HCT116 (cell line): ENCODE measurements around the gene IL17RD. TPM values are rescaled to one million over a fixed set of nuclear protein-coding genes. Genes with fewer than 3 reads are reported as not detected.

Experiments
- ATAC-seq: fragments of 200-7000 bp; cut with Tn5 transposase; 2 replicates; pipeline ENCODE4 v1.9.1; 2020; ENCODE audit warnings: mild to moderate bottlenecking, moderate library complexity
- BruUV-seq: library from RNA; stranded (reverse); fragments of 400-500 nt; replicated peaks from 2 replicates; lab custom pipeline; 2021; lab: Mats Ljungman, UMichigan
- CTCF ChIA-PET: fragments of 300-600 bp; sonication (Branson Sonifier 250); formaldehyde crosslinking; loops from one replicate; lab custom pipeline; 2021; ENCODE audit warnings: antibody characterized with exemption; lab: Charles Lee
- POLR2A ChIA-PET: fragments of 300-600, 350-600 bp; sonication (Branson Sonifier 250); formaldehyde crosslinking; loops from one replicate; lab custom pipeline; 2021; ENCODE audit warnings: antibody characterized with exemption; lab: Charles Lee
- RAD21 ChIA-PET, 2 experiments: fragments of 300-600 bp; sonication (Branson Sonifier 250); formaldehyde crosslinking; loops; one replicate each; lab custom pipeline; 2023; ENCODE audit warnings: low total read pairs in 2 of 2; ENCODE audit not compliant: uncharacterized antibody in 2 of 2, unreplicated experiment in 2 of 2, low non-redundant PET in 1 of 2; lab: Charles Lee
- DNase-seq: peaks from one replicate; pipeline ENCODE4 v3.0.0-alpha.2; 2010; ENCODE audit warnings: low read depth, low spot score
- H2AFZ ChIP-seq: fragments of 200-600 bp; shearing (Covaris generic), sonication (generic); 2 replicates; pipeline ENCODE4 v1.6.1; 2017; ENCODE audit warnings: low read depth, mixed run types, mixed read lengths, antibody characterized with exemption, low read length; ENCODE audit not compliant: poor library complexity, severe bottlenecking
- H3K27ac ChIP-seq: 2 replicates; pipeline ENCODE4 v1.5.1; 2012; ENCODE audit warnings: low read depth, low read length
- H3K27me3 ChIP-seq: fragments of 200-600 bp; sonication (generic); 2 replicates; pipeline ENCODE4 v1.6.1; 2016; ENCODE audit warnings: mixed run types, low read length, mixed read lengths; ENCODE audit not compliant: insufficient read depth
- H3K36me3 ChIP-seq, 2 experiments: fragments of 200-500 bp in 1 of 2; fragments of 200-600 bp in 1 of 2; sonication (Bioruptor generic) in 1 of 2; sonication (generic) in 1 of 2; 2 replicates each; pipeline versions ENCODE4 v1.5.1 to v1.6.1; 2014 to 2016; ENCODE audit warnings: low read length in 2 of 2, inconsistent platforms in 1 of 2, mixed read lengths in 1 of 2, mixed run types in 1 of 2; ENCODE audit not compliant: insufficient read depth in 2 of 2, control insufficient read depth in 1 of 2
- H3K4me1 ChIP-seq, 2 experiments: fragments of 200-600 bp in 1 of 2; sonication (generic) in 1 of 2; 2 replicates each; pipeline versions ENCODE4 v1.5.1 to v1.6.1; 2012 to 2017; ENCODE audit warnings: low read length in 2 of 2, inconsistent platforms in 1 of 2, mild to moderate bottlenecking in 1 of 2, mixed read lengths in 1 of 2, mixed run types in 1 of 2, moderate library complexity in 1 of 2; ENCODE audit not compliant: insufficient read depth in 2 of 2, control insufficient read depth in 1 of 2
- H3K4me2 ChIP-seq: fragments of 200-600 bp; sonication (generic); 2 replicates; pipeline ENCODE4 v1.6.1; 2017; ENCODE audit warnings: mixed run types, low read length, mixed read lengths
- H3K4me3 ChIP-seq, 2 experiments: fragments of 200-600 bp in 1 of 2; sonication (generic) in 1 of 2; replicated peaks in 1 of 2; 2 replicates each; pipeline ENCODE4 v1.5.1; 2011 to 2016; ENCODE audit warnings: low read length in 2 of 2, control low read depth in 1 of 2, low read depth in 1 of 2, mild to moderate bottlenecking in 1 of 2, mixed read lengths in 1 of 2, mixed run types in 1 of 2
- H3K79me2 ChIP-seq: fragments of 200-600 bp; sonication (generic); 2 replicates; pipeline ENCODE4 v1.6.1; 2017; ENCODE audit warnings: mild to moderate bottlenecking, mixed run types, low read length, moderate library complexity, mixed read lengths; ENCODE audit not compliant: insufficient read depth
- H3K9ac ChIP-seq: fragments of 200-600 bp; sonication (generic); 2 replicates; pipeline ENCODE4 v1.6.1; 2016; ENCODE audit warnings: low read length, mixed read lengths
- H3K9me2 ChIP-seq: fragments of 200-600 bp; sonication (generic), shearing (Covaris generic); 2 replicates; pipeline ENCODE4 v1.6.1; 2017; ENCODE audit warnings: mixed run types, mild to moderate bottlenecking, moderate library complexity; ENCODE audit not compliant: insufficient read depth
- H3K9me3 ChIP-seq, 2 experiments: fragments of 200-500 bp in 1 of 2; fragments of 200-600 bp in 1 of 2; sonication (Bioruptor generic) in 1 of 2; sonication (generic) in 1 of 2; 2 replicates each; pipeline ENCODE4 v1.6.1; 2014 to 2017; ENCODE audit warnings: low read length in 2 of 2, mixed read lengths in 2 of 2, inconsistent platforms in 1 of 2, low read depth in 1 of 2, mild to moderate bottlenecking in 1 of 2, mixed run types in 1 of 2, moderate library complexity in 1 of 2; ENCODE audit not compliant: control insufficient read depth in 1 of 2, insufficient read depth in 1 of 2
- H4K20me1 ChIP-seq: fragments of 200-600 bp; sonication (generic), shearing (Covaris generic); 2 replicates; pipeline ENCODE4 v1.6.1; 2017; ENCODE audit warnings: mixed run types, mild to moderate bottlenecking, moderate library complexity; ENCODE audit not compliant: insufficient read depth
- CTCF ChIP-seq, 3 experiments: fragments of 200-600 bp in 1 of 3; sonication (generic) in 1 of 3; IDR thresholded peaks in 2 of 3; conservative IDR thresholded peaks in 1 of 3; 2 replicates each; pipeline ENCODE4 v1.5.1; 2012 to 2017; ENCODE audit warnings: low read depth in 2 of 3, low read length in 2 of 3, antibody characterized with exemption in 1 of 3, borderline replicate concordance in 1 of 3, control low read depth in 1 of 3, mild to moderate bottlenecking in 1 of 3, mixed read lengths in 1 of 3, mixed run types in 1 of 3, moderate library complexity in 1 of 3; ENCODE audit not compliant: insufficient read depth in 1 of 3
- EZH2 ChIP-seq: fragments of 200-600 bp; sonication (generic); IDR thresholded peaks from 2 replicates; pipeline ENCODE4 v1.6.1; 2017; ENCODE audit warnings: antibody characterized with exemption, mixed run types
- EZH2phosphoT487 ChIP-seq: fragments of 200-600 bp; IDR thresholded peaks from 2 replicates; pipeline ENCODE4 v1.6.1; 2018; ENCODE audit warnings: antibody characterized with exemption, borderline replicate concordance
- SIN3A ChIP-seq: IDR thresholded peaks from 2 replicates; pipeline ENCODE4 v1.6.1; 2012; ENCODE audit warnings: low read depth
- SP1 ChIP-seq: IDR thresholded peaks from 2 replicates; pipeline ENCODE4 v1.6.1; 2012; ENCODE audit warnings: low read depth
- SRF ChIP-seq: IDR thresholded peaks from 2 replicates; pipeline ENCODE4 v1.6.1; 2012; ENCODE audit warnings: low read depth
- TCF7L2 ChIP-seq: IDR thresholded peaks from 2 replicates; pipeline ENCODE4 v1.7.0; 2011; ENCODE audit warnings: borderline replicate concordance, inconsistent platforms; ENCODE audit not compliant: insufficient read depth, insufficient read length; ENCODE audit errors: extremely low read depth
- ZNF274 ChIP-seq: fragments of 200-500 bp; sonication (Bioruptor generic); IDR thresholded peaks from 2 replicates; pipeline ENCODE4 v1.6.1; 2014; ENCODE audit warnings: mild to moderate bottlenecking, low read depth, low read length, inconsistent platforms
- intact Hi-C: fragments of 100-400 bp; cut with micrococcal nuclease; formaldehyde crosslinking; loops from 2 replicates; pipeline ENCODE4 v1.10.0; 2022
- total RNA-seq: library from RNA; stranded (reverse); gene quantifications from one replicate; pipeline ENCODE4 v1.2.1, GENCODE V29; 2021; ENCODE audit not compliant: unreplicated experiment

Gene IL17RD
- total RNA-seq, 1 experiment from 2014 or later: 12.3 TPM

- no peak overlapping the region for H3K27ac ChIP-seq
- H3K4me1 ChIP-seq: peaks cover 3 to 6% of the 10 kb centered on the region in 2 experiments; a peak in 1 of 4 replicates
- ATAC-seq: no peak
These were observed 55.5 kb downstream of the IL17RD start for GRCh38 chr3:57109437-57110199.

More at GRCh38 chr3:57109437-57110199, 55.5 kb downstream of the IL17RD start:
- DNase-seq: no peak
- Histone ChIP-seq H4K20me1 (no peaks in the 10 kb centered on the region), H2AFZ (no peak overlapping the region)
- RAD21 ChIA-PET: no interaction called here
- CTCF ChIA-PET: no interaction called here
- intact Hi-C loops: loop anchor here (10.0 kb wide), 2 partner anchors 455 to 745 kb away; no protein-coding TSS in a partner anchor
- BruUV-seq: no TSS peak
- TF ChIP-seq SRF (no peak), EZH2phosphoT487 (no peak), CTCF (IDR thresholded peaks at IDR 0.05 in 2 of 3, conservative IDR thresholded peaks at IDR 0.05 in 1 of 3; ENCODE audit: borderline replicate concordance in 1 of 3, insufficient read depth in 1 of 3, low read depth in 2 of 3, low read length in 2 of 3) (no peak), SP1 (no peak), SIN3A (no peak), TCF7L2 (no peak), EZH2 (no peak), ZNF274 (no peak)
- TF ChIP-seq, all 23 proteins: peak for 0
- Histone ChIP-seq H3K27me3 (no peaks in the 10 kb centered on the region), H3K9me3 (no peaks in the 10 kb centered on the region), H3K4me2 (no peak overlapping the region), H3K79me2 (no peaks in the 10 kb centered on the region), H3K9ac (no peak overlapping the region), H3K9me2 (no peaks in the 10 kb centered on the region), H3K4me3 (no peak overlapping the region), H3K36me3 (no peaks in the 10 kb centered on the region)
- POLR2A ChIA-PET: no interaction called here
